Measurements from ENCODE around the gene SPDYE1. TPM values are rescaled to one million over a fixed set of nuclear protein-coding genes. Genes with fewer than 3 reads are reported as not detected.

SPDYE1 gene
- total and polyA plus RNA-seq, 2 of the 13 experiments (the other 11 are each of a cell fraction or from before 2014, with no cell fraction given) = not detected

DNA sequence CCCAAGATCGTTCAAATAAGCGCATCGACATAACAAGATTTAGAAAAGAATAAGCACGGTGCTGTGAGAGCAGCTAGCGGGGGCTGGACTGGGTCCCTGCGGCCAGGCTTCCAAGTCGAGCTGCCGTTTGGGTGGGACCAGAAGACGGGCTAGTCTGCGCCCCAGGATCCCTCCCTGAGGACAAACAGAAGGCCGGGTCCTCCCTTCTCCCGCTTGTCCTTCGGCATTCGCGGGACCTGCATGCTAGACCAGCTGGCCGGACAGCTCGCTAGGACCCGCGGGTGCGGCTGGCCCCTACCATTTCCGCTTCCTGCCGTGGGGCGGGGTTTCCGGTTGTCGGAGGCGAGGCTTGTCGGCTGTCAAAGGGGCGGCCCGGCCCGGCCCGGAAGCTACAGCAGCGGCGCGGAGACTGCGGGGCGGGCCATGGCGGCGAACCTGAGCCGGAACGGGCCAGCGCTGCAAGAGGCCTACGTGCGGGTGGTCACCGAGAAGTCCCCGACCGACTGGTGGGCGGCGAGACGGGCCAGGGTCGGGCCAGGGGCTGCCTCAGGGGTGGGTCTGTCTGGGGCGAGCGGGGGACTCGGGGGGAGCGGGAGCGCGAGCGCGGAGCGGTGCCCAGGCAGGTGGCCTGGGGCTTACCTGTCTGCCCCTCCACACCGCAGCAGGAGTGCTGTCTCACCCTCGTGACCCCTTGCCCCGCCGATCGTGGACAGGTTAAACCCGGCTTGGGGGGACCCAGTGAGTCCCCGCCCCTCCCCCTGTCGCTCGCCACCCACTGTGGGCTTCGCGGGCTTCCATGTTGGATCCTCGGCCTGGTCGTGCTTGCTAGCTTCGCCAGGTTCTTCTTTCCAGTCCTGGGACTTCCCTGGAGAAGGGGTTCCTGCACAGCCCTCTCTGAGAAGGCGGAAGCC lies 46.9 kb downstream of the SPDYE1 start, which contains the start of gene DBNL (continued):
- TF ChIP-seq, protein P1, sequence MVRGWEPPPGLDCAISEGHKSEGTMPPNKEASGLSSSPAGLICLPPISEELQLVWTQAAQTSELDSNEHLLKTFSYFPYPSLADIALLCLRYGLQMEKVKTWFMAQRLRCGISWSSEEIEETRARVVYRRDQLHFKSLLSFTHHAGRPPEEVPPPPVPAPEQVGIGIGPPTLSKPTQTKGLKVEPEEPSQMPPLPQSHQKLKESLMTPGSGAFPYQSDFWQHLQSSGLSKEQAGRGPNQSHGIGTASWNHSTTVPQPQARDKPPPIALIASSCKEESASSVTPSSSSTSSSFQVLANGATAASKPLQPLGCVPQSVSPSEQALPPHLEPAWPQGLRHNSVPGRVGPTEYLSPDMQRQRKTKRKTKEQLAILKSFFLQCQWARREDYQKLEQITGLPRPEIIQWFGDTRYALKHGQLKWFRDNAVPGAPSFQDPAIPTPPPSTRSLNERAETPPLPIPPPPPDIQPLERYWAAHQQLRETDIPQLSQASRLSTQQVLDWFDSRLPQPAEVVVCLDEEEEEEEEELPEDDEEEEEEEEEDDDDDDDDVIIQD (CRISPR knock-in tag; IDR thresholded peaks at IDR 0.05; ENCODE audit: low read depth) = no peak
- TF ChIP-seq ZMYM2 (CRISPR knock-in tag; IDR thresholded peaks at IDR 0.05) (no peak), ZNF20 (CRISPR knock-in tag; IDR thresholded peaks at IDR 0.05) (no peak), SATB2 (CRISPR knock-in tag; IDR thresholded peaks at IDR 0.05) (peak; percentile 56; the same call in 1 of the 2 replicates), ZNF446 (CRISPR knock-in tag; IDR thresholded peaks at IDR 0.05) (no peak), MIER3 (CRISPR knock-in tag; IDR thresholded peaks at IDR 0.05; ENCODE audit: borderline replicate concordance) (no peak), ZNF577 (CRISPR knock-in tag; IDR thresholded peaks at IDR 0.05; ENCODE audit: borderline replicate concordance, low read depth) (0 out of 2 replicates have a peak, but pooled peaks have one; percentile 48), EZH2 (conservative IDR thresholded peaks at IDR 0.05; ENCODE audit: low read depth, low read length) (no peak), LCORL (IDR thresholded peaks at IDR 0.05) (no peak), LCORL (CRISPR knock-in tag; IDR thresholded peaks at IDR 0.05) (no peak), ZNF850 (CRISPR knock-in tag; conservative IDR thresholded peaks at IDR 0.05) (no peak), SMAD9 (CRISPR knock-in tag; IDR thresholded peaks at IDR 0.05) (no peak), CHCHD3 (CRISPR knock-in tag; IDR thresholded peaks at IDR 0.05) (no peak), ZNF773 (CRISPR knock-in tag; IDR thresholded peaks at IDR 0.05; ENCODE audit: borderline replicate concordance) (no peak), STAG1 (CRISPR knock-in tag; IDR thresholded peaks at IDR 0.05) (no peak), KMT2B (CRISPR knock-in tag; IDR thresholded peaks at IDR 0.05) (peak; percentile 84), ZFYVE20 (CRISPR knock-in tag; IDR thresholded peaks at IDR 0.05; ENCODE audit: borderline replicate concordance, low read depth) (no peak), NFRKB (IDR thresholded peaks at IDR 0.05) (no peak), ZNF382 (CRISPR knock-in tag; IDR thresholded peaks at IDR 0.05; ENCODE audit: borderline replicate concordance) (no peak), CAMTA2 (CRISPR knock-in tag; IDR thresholded peaks at IDR 0.05; ENCODE audit: borderline replicate concordance) (no peak), ZNF883 (CRISPR knock-in tag; IDR thresholded peaks at IDR 0.05; ENCODE audit: not compliant biosample characterization) (peak; percentile 88), NPAS2 (CRISPR knock-in tag; IDR thresholded peaks at IDR 0.05; ENCODE audit: borderline replicate concordance) (no peak), ZNF761 (CRISPR knock-in tag; conservative IDR thresholded peaks at IDR 0.05) (no peak)
- TF ChIP-seq, protein P2, sequence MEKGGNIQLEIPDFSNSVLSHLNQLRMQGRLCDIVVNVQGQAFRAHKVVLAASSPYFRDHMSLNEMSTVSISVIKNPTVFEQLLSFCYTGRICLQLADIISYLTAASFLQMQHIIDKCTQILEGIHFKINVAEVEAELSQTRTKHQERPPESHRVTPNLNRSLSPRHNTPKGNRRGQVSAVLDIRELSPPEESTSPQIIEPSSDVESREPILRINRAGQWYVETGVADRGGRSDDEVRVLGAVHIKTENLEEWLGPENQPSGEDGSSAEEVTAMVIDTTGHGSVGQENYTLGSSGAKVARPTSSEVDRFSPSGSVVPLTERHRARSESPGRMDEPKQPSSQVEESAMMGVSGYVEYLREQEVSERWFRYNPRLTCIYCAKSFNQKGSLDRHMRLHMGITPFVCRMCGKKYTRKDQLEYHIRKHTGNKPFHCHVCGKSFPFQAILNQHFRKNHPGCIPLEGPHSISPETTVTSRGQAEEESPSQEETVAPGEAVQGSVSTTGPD (CRISPR knock-in tag; IDR thresholded peaks at IDR 0.05) = no peak
- TF ChIP-seq, protein P3, sequence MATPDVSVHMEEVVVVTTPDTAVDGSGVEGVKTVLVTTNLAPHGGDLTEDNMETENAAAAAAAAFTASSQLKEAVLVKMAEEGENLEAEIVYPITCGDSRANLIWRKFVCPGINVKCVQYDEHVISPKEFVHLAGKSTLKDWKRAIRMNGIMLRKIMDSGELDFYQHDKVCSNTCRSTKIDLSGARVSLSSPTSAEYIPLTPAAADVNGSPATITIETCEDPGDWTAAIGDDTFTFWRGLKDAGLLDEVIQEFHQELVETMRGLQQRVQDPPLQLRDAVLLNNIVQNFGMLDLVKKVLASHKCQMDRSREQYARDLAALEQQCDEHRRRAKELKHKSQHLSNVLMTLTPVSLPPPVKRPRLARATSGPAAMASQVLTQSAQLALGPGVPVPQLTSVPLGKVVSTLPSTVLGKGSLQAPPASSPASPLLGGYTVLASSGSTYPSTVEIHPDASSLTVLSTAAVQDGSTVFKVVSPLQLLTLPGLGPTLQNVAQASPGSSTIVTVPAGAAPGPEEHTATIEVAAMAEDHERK (CRISPR knock-in tag; IDR thresholded peaks at IDR 0.05; ENCODE audit: low read depth) = no peak
- TF ChIP-seq, protein P4, sequence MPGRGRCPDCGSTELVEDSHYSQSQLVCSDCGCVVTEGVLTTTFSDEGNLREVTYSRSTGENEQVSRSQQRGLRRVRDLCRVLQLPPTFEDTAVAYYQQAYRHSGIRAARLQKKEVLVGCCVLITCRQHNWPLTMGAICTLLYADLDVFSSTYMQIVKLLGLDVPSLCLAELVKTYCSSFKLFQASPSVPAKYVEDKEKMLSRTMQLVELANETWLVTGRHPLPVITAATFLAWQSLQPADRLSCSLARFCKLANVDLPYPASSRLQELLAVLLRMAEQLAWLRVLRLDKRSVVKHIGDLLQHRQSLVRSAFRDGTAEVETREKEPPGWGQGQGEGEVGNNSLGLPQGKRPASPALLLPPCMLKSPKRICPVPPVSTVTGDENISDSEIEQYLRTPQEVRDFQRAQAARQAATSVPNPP (CRISPR knock-in tag; IDR thresholded peaks at IDR 0.05) = no peak
